ENCODE measurements around the gene CFDP1. TPM values are rescaled to one million over a fixed set of nuclear protein-coding genes. Genes with fewer than 3 reads are reported as not detected.

Gene CFDP1
- total RNA-seq, 6 donors from 2014 or later = 36.8 to 185 (median 50.6) TPM

- no peaks in the 10 kb centered on the region for H3K27me3 ChIP-seq
- TF ChIP-seq POLR2AphosphoS5 (IDR thresholded peaks at IDR 0.05) (no peak), EP300 (IDR thresholded peaks at IDR 0.05) (no peak), POLR2A (IDR thresholded peaks at IDR 0.05) (no peak), CTCF (IDR thresholded peaks at IDR 0.05) (no peak)
- H3K36me3 ChIP-seq = peaks cover 0 to 47% (median 17%) of the 10 kb centered on the region in 4 donors
- H3K4me3 ChIP-seq = no peak overlapping the region
- ATAC-seq (ENCODE audit: low FRiP score in 2 of 2) (no peak), DNase-seq (no peak)
- no peak overlapping the region for H3K27ac ChIP-seq
- H3K9me3 ChIP-seq = no peaks in the 10 kb centered on the region
- H3K4me1 ChIP-seq = peaks cover 0 to 7% (median 6%) of the 10 kb centered on the region in 4 donors
- WGBS, 2 donors = 82 to 89% methylated on average over 5 of the region's 5 CpGs
These were observed 38.4 kb downstream of the CFDP1 start for GRCh38 chr16:75394941-75395340.

GRCh38 chr16:75392906-75393305 lies 40.4 kb downstream of the CFDP1 start:
- Histone ChIP-seq H3K4me1 (peaks cover 0 to 21% (median 10%) of the 10 kb centered on the region in 4 donors), H3K27me3 (no peaks in the 10 kb centered on the region), H3K4me3 (no peak overlapping the region), H3K27ac (no peak overlapping the region), H3K36me3 (peaks cover 0 to 47% (median 17%) of the 10 kb centered on the region in 4 donors), H3K9me3 (no peaks in the 10 kb centered on the region)
- no peak for ATAC-seq (ENCODE audit: low FRiP score in 2 of 2)
- TF ChIP-seq POLR2AphosphoS5 (IDR thresholded peaks at IDR 0.05) (no peak), EP300 (IDR thresholded peaks at IDR 0.05) (no peak), CTCF (IDR thresholded peaks at IDR 0.05) (no peak), POLR2A (IDR thresholded peaks at IDR 0.05) (no peak)
- 81 to 88% methylated on average over 2 of the region's 2 CpGs for WGBS, 2 donors
- no peak for DNase-seq

GRCh38 chr16:75390926-75391653 lies 42.2 kb downstream of the CFDP1 start:
- Histone ChIP-seq H3K36me3 (peaks cover 0 to 47% (median 17%) of the 10 kb centered on the region in 4 donors), H3K27ac (peak overlapping the region in 2 of 4 donors; percentile 17 to 21), H3K4me3 (no peak overlapping the region), H3K9me3 (no peaks in the 10 kb centered on the region), H3K4me1 (peaks cover 0 to 21% (median 10%) of the 10 kb centered on the region in 4 donors), H3K27me3 (no peaks in the 10 kb centered on the region)
- 70 to 84% methylated on average over 1 of the region's 1 CpG for WGBS, 2 donors
- no peak for TF ChIP-seq EP300 (IDR thresholded peaks at IDR 0.05)
- no peak for TF ChIP-seq CTCF (IDR thresholded peaks at IDR 0.05)
- no peak for TF ChIP-seq POLR2A (IDR thresholded peaks at IDR 0.05)
- no peak for TF ChIP-seq POLR2AphosphoS5 (IDR thresholded peaks at IDR 0.05)
- DNase-seq = no peak
- ATAC-seq (ENCODE audit: low FRiP score in 2 of 2) = no peak

- peaks cover 0 to 37% (median 13%) of the 10 kb centered on the region in 4 donors for H3K36me3 ChIP-seq
- no peak for DNase-seq
- no peaks in the 10 kb centered on the region for H3K9me3 ChIP-seq
- 78 to 83% methylated on average over 2 of the region's 2 CpGs for WGBS, 2 donors
- peak overlapping the region; percentile 13 to 67 (median 24) for H3K27ac ChIP-seq
- H3K4me3 ChIP-seq = no peak overlapping the region
- H3K4me1 ChIP-seq = peaks cover 5 to 25% (median 13%) of the 10 kb centered on the region in 4 donors
- no peaks in the 10 kb centered on the region for H3K27me3 ChIP-seq
- TF ChIP-seq POLR2AphosphoS5 (IDR thresholded peaks at IDR 0.05) (no peak), CTCF (IDR thresholded peaks at IDR 0.05) (no peak), POLR2A (IDR thresholded peaks at IDR 0.05) (no peak), EP300 (IDR thresholded peaks at IDR 0.05) (no peak)
- ATAC-seq (ENCODE audit: low FRiP score in 2 of 2) = no peak
These were observed 44.1 kb downstream of the CFDP1 start for GRCh38 chr16:75389096-75389690.

All from upper lobe of left lung (tissue), 6 donors.